K562 (cell line): ENCODE data around the gene FES. TPM values are rescaled to one million over a fixed set of nuclear protein-coding genes. Genes with fewer than 3 reads are reported as not detected.
A peak's percentile ranks its signal among the peaks of the same experiment; 100 is the strongest.

Experiments
- ATF1 ChIP-seq, 2 experiments: fragments of 450-650 bp in 1 of 2; IDR thresholded peaks; 2 replicates each; pipeline ENCODE4 v1.6.1; 2016; ENCODE audit warnings: missing compliant biosample characterization in 1 of 2, missing genetic modification characterization in 1 of 2
- CBFA2T2 ChIP-seq: fragments of 450-650 bp; conservative IDR thresholded peaks from 2 replicates; pipeline ENCODE4 v1.6.1; 2017; ENCODE audit warnings: mild to moderate bottlenecking
- CC2D1A ChIP-seq: fragments of 450-650 bp; IDR thresholded peaks from 2 replicates; pipeline ENCODE4 v1.6.1; 2017; ENCODE audit warnings: mild to moderate bottlenecking
- DIDO1 ChIP-seq: fragments of 450-650 bp; IDR thresholded peaks from 2 replicates; pipeline ENCODE4 v1.6.1; 2016; ENCODE audit warnings: low read depth, missing biosample characterization, missing genetic modification characterization
- DPF2 ChIP-seq: fragments of 450-650 bp; IDR thresholded peaks from 2 replicates; pipeline ENCODE4 v1.6.1; 2016
- EP300 ChIP-seq: IDR thresholded peaks from 2 replicates; pipeline ENCODE4 v1.6.1; 2012; ENCODE audit warnings: low read length, improper control_type of control experiment
- FOXM1 ChIP-seq, 2 experiments: fragments of 450-650 bp in 1 of 2; sonication (generic) in 1 of 2; formaldehyde crosslinking in 1 of 2; IDR thresholded peaks; 2 replicates each; pipeline versions ENCODE4 v1.6.1 to v1.9.0; 2017 to 2022; ENCODE audit warnings: low read depth in 2 of 2, mild to moderate bottlenecking in 2 of 2, missing genetic modification reagents in 1 of 2, moderate library complexity in 1 of 2
- KHSRP ChIP-seq: fragments of 450-650 bp; IDR thresholded peaks from 2 replicates; pipeline ENCODE4 v1.6.1; 2017
- MTA2 ChIP-seq: fragments of 450-650 bp; IDR thresholded peaks from 2 replicates; pipeline ENCODE4 v1.6.1; 2016; ENCODE audit warnings: low read depth
- MYBL2 ChIP-seq, 2 experiments: fragments of 450-650 bp in 1 of 2; sonication (generic) in 1 of 2; formaldehyde crosslinking in 1 of 2; IDR thresholded peaks; 2 replicates each; pipeline versions ENCODE4 v1.6.1 to v1.8.1; 2017 to 2022; ENCODE audit warnings: borderline replicate concordance in 1 of 2, inconsistent platforms in 1 of 2, low read depth in 1 of 2, mild to moderate bottlenecking in 1 of 2, missing genetic modification reagents in 1 of 2, moderate library complexity in 1 of 2
- NFE2L1 ChIP-seq: fragments of 450-650 bp; IDR thresholded peaks from 2 replicates; pipeline ENCODE4 v1.6.1; 2016; ENCODE audit warnings: missing genetic modification characterization, low read depth, mild to moderate bottlenecking, missing compliant biosample characterization, moderate library complexity, borderline replicate concordance
- NFIX ChIP-seq: fragments of 250-450 bp; sonication (Bioruptor Pico); IDR thresholded peaks from 2 replicates; pipeline ENCODE4 v1.4.0; 2020; ENCODE audit warnings: low read depth, mild to moderate bottlenecking, moderate library complexity
- NRF1 ChIP-seq, 2 experiments: fragments of 450-650 bp; IDR thresholded peaks in 1 of 2; conservative IDR thresholded peaks in 1 of 2; 2 replicates each; pipeline ENCODE4 v1.6.1; 2014; ENCODE audit warnings: mild to moderate bottlenecking in 2 of 2
- OTX1 ChIP-seq: fragments of 450-650 bp; formaldehyde crosslinking; IDR thresholded peaks from 2 replicates; pipeline ENCODE4 v1.4.0; 2022; ENCODE audit warnings: mild to moderate bottlenecking
- ZKSCAN3 ChIP-seq: fragments of 250-450 bp; sonication (Bioruptor Pico); IDR thresholded peaks from 2 replicates; pipeline ENCODE4 v1.4.0; 2020
- ZNF133 ChIP-seq: fragments of 250-450 bp; sonication (Bioruptor Pico); IDR thresholded peaks from 2 replicates; pipeline ENCODE4 v1.4.0; 2020; ENCODE audit warnings: mild to moderate bottlenecking
- ZNF23 ChIP-seq: fragments of 250-450 bp; sonication (Bioruptor Pico); IDR thresholded peaks from 2 replicates; pipeline ENCODE4 v1.4.0; 2020; ENCODE audit warnings: mild to moderate bottlenecking
- polyA plus RNA-seq, 8 experiments: library from polyadenylated mRNA; depleted of rRNA in 4 of 8; stranded (reverse) in 5 of 8; unstranded in 3 of 8; fragments of >200 nt; fragmentation: Nextera tagmentation in 2 of 8; fragmentation: Illumina TruSeq in 1 of 8; extraction: Ambion mirVana in 2 of 8; extraction: Trizol in 1 of 8; gene quantifications; 2 replicates each; pipeline versions ENCODE4 v1.2.1 to v1.2.3, GENCODE V29; 2011 to 2014; ENCODE audit warnings: inconsistent platforms in 1 of 8, missing spikeins in 1 of 8
- total RNA-seq, 7 experiments: library from RNA; depleted of rRNA in 6 of 7; stranded (reverse); fragments of >200 nt in 6 of 7; fragmentation: Illumina TruSeq in 2 of 7; extraction: Trizol in 2 of 7; gene quantifications; 2 replicates each; pipeline versions ENCODE4 v1.2.1 to v1.2.3, GENCODE V29; 2011 to 2021; ENCODE audit warnings: low replicate concordance in 1 of 7
- TF ChIP-seq, protein P1 (sequence below): fragments of 450-650 bp; IDR thresholded peaks from 2 replicates; pipeline ENCODE4 v1.6.1; 2018; ENCODE audit not compliant: partially characterized antibody
- TF ChIP-seq, protein P2 (sequence below): fragments of 250-450 bp; sonication (Bioruptor Pico); IDR thresholded peaks from 2 replicates; pipeline ENCODE4 v1.8.0; 2022; ENCODE audit warnings: inconsistent platforms
- TF ChIP-seq, protein P3 (sequence below): fragments of 250-450 bp; sonication (Bioruptor Pico); IDR thresholded peaks from 2 replicates; pipeline ENCODE4 v1.8.0; 2022; ENCODE audit warnings: moderate library complexity, mild to moderate bottlenecking, inconsistent platforms
- TF ChIP-seq, protein P4 (sequence below): sonication (generic); formaldehyde crosslinking; IDR thresholded peaks from 2 replicates; pipeline ENCODE4 v1.5.0; 2020; ENCODE audit warnings: missing genetic modification reagents

The FES gene
- total and polyA plus RNA-seq, 9 of the 15 experiments (the other 6 are each of a cell fraction or from before 2014, with no cell fraction given) = 0.38 to 2.6 (median 0.82) TPM

DNA sequence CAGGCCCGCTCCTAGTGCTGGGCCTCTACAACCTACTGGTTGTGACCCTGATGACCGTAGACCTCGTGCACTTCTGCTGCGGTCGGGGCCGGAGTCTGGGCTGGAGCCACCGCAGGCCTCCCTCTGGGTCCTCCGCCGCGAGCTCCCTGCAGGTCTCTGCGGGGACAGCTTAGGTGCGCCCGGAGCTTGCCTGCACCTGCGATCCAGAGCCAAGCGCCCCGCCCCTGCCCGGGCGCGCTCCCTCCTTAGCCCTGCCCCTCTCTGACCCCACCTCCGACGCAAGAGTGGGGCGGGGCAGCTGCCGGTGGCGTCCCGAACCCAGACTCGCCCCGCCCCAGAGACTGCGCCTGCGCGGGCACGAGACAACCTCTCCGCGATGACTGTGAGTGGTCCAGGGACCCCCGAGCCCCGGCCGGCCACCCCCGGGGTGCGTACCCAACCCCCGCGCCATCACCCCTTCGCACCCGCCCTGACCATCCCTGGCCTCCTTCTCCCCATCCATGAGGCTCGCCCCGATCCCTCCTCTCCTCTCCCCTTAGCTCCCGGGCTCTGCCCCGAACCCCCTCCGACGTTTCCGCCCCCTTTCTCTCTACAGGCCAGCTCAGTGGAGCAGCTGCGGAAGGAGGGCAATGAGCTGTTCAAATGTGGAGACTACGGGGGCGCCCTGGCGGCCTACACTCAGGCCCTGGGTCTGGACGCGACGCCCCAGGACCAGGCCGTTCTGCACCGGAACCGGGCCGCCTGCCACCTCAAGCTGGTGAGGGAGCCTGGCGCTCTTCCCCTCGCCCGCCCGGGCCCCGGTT lies 50.8 kb downstream of the FES start, which contains the start of gene UNC45A (continued):
- TF ChIP-seq, protein P1, sequence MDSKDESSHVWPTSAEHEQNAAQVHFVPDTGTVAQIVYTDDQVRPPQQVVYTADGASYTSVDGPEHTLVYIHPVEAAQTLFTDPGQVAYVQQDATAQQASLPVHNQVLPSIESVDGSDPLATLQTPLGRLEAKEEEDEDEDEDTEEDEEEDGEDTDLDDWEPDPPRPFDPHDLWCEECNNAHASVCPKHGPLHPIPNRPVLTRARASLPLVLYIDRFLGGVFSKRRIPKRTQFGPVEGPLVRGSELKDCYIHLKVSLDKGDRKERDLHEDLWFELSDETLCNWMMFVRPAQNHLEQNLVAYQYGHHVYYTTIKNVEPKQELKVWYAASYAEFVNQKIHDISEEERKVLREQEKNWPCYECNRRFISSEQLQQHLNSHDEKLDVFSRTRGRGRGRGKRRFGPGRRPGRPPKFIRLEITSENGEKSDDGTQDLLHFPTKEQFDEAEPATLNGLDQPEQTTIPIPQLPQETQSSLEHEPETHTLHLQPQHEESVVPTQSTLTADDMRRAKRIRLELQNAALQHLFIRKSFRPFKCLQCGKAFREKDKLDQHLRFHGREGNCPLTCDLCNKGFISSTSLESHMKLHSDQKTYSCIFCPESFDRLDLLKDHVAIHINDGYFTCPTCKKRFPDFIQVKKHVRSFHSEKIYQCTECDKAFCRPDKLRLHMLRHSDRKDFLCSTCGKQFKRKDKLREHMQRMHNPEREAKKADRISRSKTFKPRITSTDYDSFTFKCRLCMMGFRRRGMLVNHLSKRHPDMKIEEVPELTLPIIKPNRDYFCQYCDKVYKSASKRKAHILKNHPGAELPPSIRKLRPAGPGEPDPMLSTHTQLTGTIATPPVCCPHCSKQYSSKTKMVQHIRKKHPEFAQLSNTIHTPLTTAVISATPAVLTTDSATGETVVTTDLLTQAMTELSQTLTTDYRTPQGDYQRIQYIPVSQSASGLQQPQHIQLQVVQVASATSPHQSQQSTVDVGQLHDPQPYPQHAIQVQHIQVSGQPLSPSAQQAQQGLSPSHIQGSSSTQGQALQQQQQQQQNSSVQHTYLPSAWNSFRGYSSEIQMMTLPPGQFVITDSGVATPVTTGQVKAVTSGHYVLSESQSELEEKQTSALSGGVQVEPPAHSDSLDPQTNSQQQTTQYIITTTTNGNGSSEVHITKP = peak; percentile 35
- TF ChIP-seq, protein P2, sequence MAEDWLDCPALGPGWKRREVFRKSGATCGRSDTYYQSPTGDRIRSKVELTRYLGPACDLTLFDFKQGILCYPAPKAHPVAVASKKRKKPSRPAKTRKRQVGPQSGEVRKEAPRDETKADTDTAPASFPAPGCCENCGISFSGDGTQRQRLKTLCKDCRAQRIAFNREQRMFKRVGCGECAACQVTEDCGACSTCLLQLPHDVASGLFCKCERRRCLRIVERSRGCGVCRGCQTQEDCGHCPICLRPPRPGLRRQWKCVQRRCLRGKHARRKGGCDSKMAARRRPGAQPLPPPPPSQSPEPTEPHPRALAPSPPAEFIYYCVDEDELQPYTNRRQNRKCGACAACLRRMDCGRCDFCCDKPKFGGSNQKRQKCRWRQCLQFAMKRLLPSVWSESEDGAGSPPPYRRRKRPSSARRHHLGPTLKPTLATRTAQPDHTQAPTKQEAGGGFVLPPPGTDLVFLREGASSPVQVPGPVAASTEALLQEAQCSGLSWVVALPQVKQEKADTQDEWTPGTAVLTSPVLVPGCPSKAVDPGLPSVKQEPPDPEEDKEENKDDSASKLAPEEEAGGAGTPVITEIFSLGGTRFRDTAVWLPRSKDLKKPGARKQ (CRISPR knock-in tag) = no peak
- TF ChIP-seq OTX1 (CRISPR knock-in tag) (no peak), DPF2 (no peak), ZNF133 (CRISPR knock-in tag) (no peak), ATF1 (CRISPR knock-in tag; IDR thresholded peaks at IDR 0.05) (no peak), ATF1 (tag; IDR thresholded peaks at IDR 0.05) (no peak), FOXM1 (IDR thresholded peaks at IDR 0.05; ENCODE audit: low read depth) (no peak), FOXM1 (CRISPR knock-in tag; IDR thresholded peaks at IDR 0.05; ENCODE audit: low read depth) (no peak), CC2D1A (no peak), MTA2 (no peak), ZKSCAN3 (no peak), KHSRP (no peak), ZNF23 (CRISPR knock-in tag) (no peak), NRF1 (conservative IDR thresholded peaks at IDR 0.05 in 1 of 2, IDR thresholded peaks at IDR 0.05 in 1 of 2) (peak; percentile 94), CBFA2T2 (no peak), NFIX (CRISPR knock-in tag) (no peak), MYBL2 (IDR thresholded peaks at IDR 0.05; ENCODE audit: low read depth) (no peak), MYBL2 (CRISPR knock-in tag; IDR thresholded peaks at IDR 0.05; ENCODE audit: borderline replicate concordance) (no peak), NFE2L1 (tag) (no peak), DIDO1 (no peak), EP300 (no peak)
- TF ChIP-seq, protein P3, sequence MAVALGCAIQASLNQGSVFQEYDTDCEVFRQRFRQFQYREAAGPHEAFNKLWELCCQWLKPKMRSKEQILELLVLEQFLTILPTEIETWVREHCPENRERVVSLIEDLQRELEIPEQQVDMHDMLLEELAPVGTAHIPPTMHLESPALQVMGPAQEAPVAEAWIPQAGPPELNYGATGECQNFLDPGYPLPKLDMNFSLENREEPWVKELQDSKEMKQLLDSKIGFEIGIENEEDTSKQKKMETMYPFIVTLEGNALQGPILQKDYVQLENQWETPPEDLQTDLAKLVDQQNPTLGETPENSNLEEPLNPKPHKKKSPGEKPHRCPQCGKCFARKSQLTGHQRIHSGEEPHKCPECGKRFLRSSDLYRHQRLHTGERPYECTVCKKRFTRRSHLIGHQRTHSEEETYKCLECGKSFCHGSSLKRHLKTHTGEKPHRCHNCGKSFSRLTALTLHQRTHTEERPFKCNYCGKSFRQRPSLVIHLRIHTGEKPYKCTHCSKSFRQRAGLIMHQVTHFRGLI (CRISPR knock-in tag) = no peak
- TF ChIP-seq, protein P4, sequence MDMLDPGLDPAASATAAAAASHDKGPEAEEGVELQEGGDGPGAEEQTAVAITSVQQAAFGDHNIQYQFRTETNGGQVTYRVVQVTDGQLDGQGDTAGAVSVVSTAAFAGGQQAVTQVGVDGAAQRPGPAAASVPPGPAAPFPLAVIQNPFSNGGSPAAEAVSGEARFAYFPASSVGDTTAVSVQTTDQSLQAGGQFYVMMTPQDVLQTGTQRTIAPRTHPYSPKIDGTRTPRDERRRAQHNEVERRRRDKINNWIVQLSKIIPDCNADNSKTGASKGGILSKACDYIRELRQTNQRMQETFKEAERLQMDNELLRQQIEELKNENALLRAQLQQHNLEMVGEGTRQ (CRISPR knock-in tag) = no peak
